Gastrocnemius medialis (tissue), 4 donors: Measurements from ENCODE around the gene GGA2.

ENCODE experiments used
- CTCF ChIP-seq, 5 experiments: fragments of 450-650 bp in 3 of 5; fragments of 200-600 bp in 2 of 5; sonication (generic) in 2 of 5; IDR thresholded peaks in 4 of 5; conservative IDR thresholded peaks in 1 of 5; 1 replicate in 4 of 5; 2 replicates in 1 of 5; pipeline ENCODE4 v1.5.1; 2016 to 2019; ENCODE audit warnings: antibody characterized with exemption in 5 of 5, mild to moderate bottlenecking in 3 of 5, moderate library complexity in 3 of 5
- POLR2A ChIP-seq, 2 donors: fragments of 450-650 bp; IDR thresholded peaks; one replicate each; pipeline ENCODE4 v1.6.1; 2017; ENCODE audit warnings: antibody characterized with exemption in 2 of 2, mild to moderate bottlenecking in 2 of 2, moderate library complexity in 2 of 2

- no peak for TF ChIP-seq CTCF (IDR thresholded peaks at IDR 0.05 in 4 of 5, conservative IDR thresholded peaks at IDR 0.05 in 1 of 5)
- TF ChIP-seq POLR2A (IDR thresholded peaks at IDR 0.05) = no peak
These were observed 56.8 kb downstream of the GGA2 start for GRCh38 chr16:23453338-23454052.
